GM10248 (cell line): Measurements from ENCODE around the gene PSMG4.

Experiments used
- CTCF ChIA-PET: fragments of 300-600 bp; sonication (Branson Sonifier 250); formaldehyde crosslinking; extraction: SDS; loops from one replicate; lab custom pipeline; 2021; ENCODE audit warnings: antibody characterized with exemption; lab: Yijun Ruan, JAX
- POLR2A ChIA-PET: fragments of 350-650 bp; sonication (Branson Sonifier 250); formaldehyde crosslinking; extraction: SDS; loops from one replicate; lab custom pipeline; 2020; ENCODE audit warnings: antibody characterized with exemption; lab: Yijun Ruan, JAX
- DNase-seq: peaks from one replicate; pipeline ENCODE4 v3.0.0; 2012; ENCODE audit errors: extremely low spot score
- CTCF ChIP-seq: IDR thresholded peaks from 2 replicates; pipeline ENCODE4 v1.5.1; 2012; ENCODE audit warnings: mild to moderate bottlenecking, low read depth; ENCODE audit errors: extremely low read depth, missing control alignments, control extremely low read depth

The PSMG4 gene

GRCh38 chr6:3214898-3215297, 43.8 kb upstream of the PSMG4 start:
- no peak for DNase-seq
- no peak for TF ChIP-seq CTCF
- ChIA-PET CTCF (interaction anchor here (1.4 to 3.0 kb wide), 3 partner anchors 21 to 37 kb away, joined by 5 to 8 read pairs (median 8); no protein-coding TSS in a partner anchor), POLR2A (no interaction called here)

DNA sequence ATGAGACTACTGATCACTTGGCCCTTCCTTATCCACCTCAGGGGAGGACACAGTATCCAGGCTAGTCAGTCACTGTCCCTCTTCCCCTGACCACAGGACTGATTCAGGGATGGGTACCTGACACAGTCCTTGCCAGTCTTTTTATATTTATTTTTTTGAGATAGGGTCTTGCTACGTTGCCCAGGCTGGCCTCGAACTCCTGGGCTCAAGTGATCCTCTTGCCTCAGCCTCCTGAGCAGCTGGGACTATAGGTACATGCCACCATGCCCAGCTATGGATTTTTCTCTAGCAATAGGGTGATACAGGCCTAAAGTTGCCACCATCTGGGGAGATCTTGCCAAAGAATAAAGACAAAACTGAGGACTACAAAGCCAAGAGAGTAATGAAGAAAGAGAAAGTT, 41.5 kb upstream of the PSMG4 start:
- POLR2A ChIA-PET: no interaction called here
- no peak for TF ChIP-seq CTCF
- no peak for DNase-seq
- CTCF ChIA-PET: interaction anchor here (1.0 kb wide), 1 partner anchor 9 kb away, joined by 3 read pairs; no protein-coding TSS in a partner anchor

GRCh38 chr6:3218266-3218665, 40.5 kb upstream of the PSMG4 start:
- TF ChIP-seq CTCF: no peak
- ChIA-PET CTCF (interaction anchor here (1.6 kb wide), 1 partner anchor 33 kb away, joined by 6 read pairs; no protein-coding TSS in a partner anchor), POLR2A (no interaction called here)
- no peak for DNase-seq

- CTCF ChIA-PET: interaction anchor here (0.8 to 2.2 kb wide), 3 partner anchors 10 to 63 kb away, joined by 3 to 7 read pairs (median 3); partner anchors contain the start of gene TUBB2A
- TF ChIP-seq CTCF: no peak
- no peak for DNase-seq
- POLR2A ChIA-PET: no interaction called here
Measured at GRCh38 chr6:3220366-3220765, 38.4 kb upstream of the PSMG4 start.

GRCh38 chr6:3221578-3221977, 37.2 kb upstream of the PSMG4 start:
- ChIA-PET POLR2A (no interaction called here), CTCF (interaction anchor here (2.2 kb wide), 1 partner anchor 12 kb away, joined by 7 read pairs; no protein-coding TSS in a partner anchor)
- no peak for DNase-seq
- TF ChIP-seq CTCF: no peak

DNA sequence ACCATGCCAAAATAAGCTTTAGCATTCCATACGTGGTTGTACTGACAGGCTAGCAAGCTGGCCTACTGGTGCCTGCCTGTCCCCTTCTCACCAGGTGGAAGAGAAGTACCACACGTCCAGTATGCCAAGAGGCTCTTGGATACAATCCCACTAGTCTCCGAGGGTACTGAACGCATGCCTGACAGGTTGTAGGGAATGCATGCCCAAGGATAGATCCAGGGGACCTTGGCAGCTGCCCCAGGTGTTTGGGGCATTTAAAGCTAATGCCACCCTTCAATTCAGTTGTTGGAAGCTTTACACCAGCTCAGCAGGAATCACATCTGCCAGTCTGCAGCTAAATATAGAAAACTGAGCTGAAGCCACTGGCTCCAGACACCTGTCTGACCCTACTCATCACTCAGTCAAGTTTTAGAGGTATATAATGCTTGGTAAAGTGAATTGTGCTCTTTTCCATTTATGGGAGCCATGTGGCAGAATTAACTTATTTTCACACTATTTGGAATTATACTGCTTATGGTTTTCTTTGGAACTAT, 36.2 kb upstream of the PSMG4 start:
- no peak for TF ChIP-seq CTCF
- CTCF ChIA-PET: interaction anchor here (0.7 to 1.6 kb wide), 6 partner anchors 9 to 24 kb away, joined by 3 to 7 read pairs (median 4); no protein-coding TSS in a partner anchor
- POLR2A ChIA-PET: no interaction called here
- no peak for DNase-seq

DNA sequence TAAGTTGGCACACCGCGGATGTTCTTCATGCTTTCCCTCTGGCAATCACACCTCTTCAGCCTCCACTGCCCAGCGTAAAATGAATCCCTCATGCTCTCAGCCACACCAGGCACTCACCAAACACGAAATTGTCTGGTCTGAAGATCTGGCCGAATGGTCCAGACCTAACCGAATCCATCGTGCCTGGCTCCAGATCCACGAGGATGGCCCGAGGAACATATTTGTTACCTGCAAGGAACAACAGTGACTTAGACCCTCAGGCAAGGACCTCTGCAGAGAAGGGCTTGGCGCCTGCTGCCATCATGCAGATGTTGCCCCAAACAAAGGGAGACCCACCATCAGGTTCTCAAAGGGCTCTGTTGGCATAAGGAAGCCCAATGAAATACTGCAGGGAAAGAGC, 32.7 kb upstream of the PSMG4 start:
- ChIA-PET CTCF (interaction anchor here (1.3 kb wide), 2 partner anchors 17 to 25 kb away, joined by 3 to 8 read pairs; no protein-coding TSS in a partner anchor), POLR2A (no interaction called here)
- DNase-seq: no peak
- no peak for TF ChIP-seq CTCF
